Kidney (tissue), 14 donors: ENCODE data around the gene ADAMTSL4. TPM values are rescaled to one million over a fixed set of nuclear protein-coding genes. Genes with fewer than 3 reads are reported as not detected.

Experiments
- DNase-seq, 5 donors: peaks; one replicate each; pipeline ENCODE4 v3.0.0-alpha.2; 2013 to 2020
- FAIRE-seq: peaks from 2 replicates; lab custom pipeline; 2012; peaks lifted over from hg19 to GRCh38; lab: Jason Lieb, UNC
- H3K27ac ChIP-seq, 2 donors: one replicate each; pipeline ENCODE4 v1.7.0; 2013; ENCODE audit warnings: low read depth in 2 of 2, low read length in 2 of 2, inconsistent platforms in 1 of 2
- H3K27me3 ChIP-seq: one replicate; pipeline ENCODE4 v1.7.1; 2013; ENCODE audit warnings: low read length, inconsistent platforms; ENCODE audit not compliant: control insufficient read depth, insufficient read depth
- H3K36me3 ChIP-seq, 3 donors: one replicate each; pipeline versions ENCODE4 v1.7.0 to v1.7.1; 2013; ENCODE audit warnings: low read length in 3 of 3, control low read depth in 1 of 3, inconsistent platforms in 1 of 3; ENCODE audit not compliant: insufficient read depth in 3 of 3, control insufficient read depth in 2 of 3
- H3K4me1 ChIP-seq, 3 donors: one replicate each; pipeline versions ENCODE4 v1.7.0 to v1.7.1; 2013; ENCODE audit warnings: low read length in 3 of 3, inconsistent platforms in 1 of 3, low read depth in 1 of 3; ENCODE audit not compliant: control insufficient read depth in 2 of 3, insufficient read depth in 2 of 3
- H3K4me3 ChIP-seq, 3 donors: one replicate each; pipeline versions ENCODE4 v1.7.0 to v1.8.1; 2013; ENCODE audit warnings: low read length in 3 of 3, control low read depth in 1 of 3, inconsistent platforms in 1 of 3
- H3K9ac ChIP-seq, 3 donors: one replicate each; pipeline versions ENCODE4 v1.7.0 to v1.7.1; 2013; ENCODE audit warnings: low read length in 3 of 3, control low read depth in 1 of 3, inconsistent platforms in 1 of 3
- H3K9me3 ChIP-seq, 3 donors: one replicate each; pipeline versions ENCODE4 v1.7.0 to v1.7.1; 2013; ENCODE audit warnings: low read length in 3 of 3, control low read depth in 1 of 3, inconsistent platforms in 1 of 3; ENCODE audit not compliant: control insufficient read depth in 2 of 3, insufficient read depth in 1 of 3
- intact Hi-C: fragments of 100-400 bp; cut with DNase I; formaldehyde crosslinking; loops from one replicate; pipeline ENCODE4 v1.11.1; 2022
- polyA plus RNA-seq: library from polyadenylated mRNA; stranded (reverse); fragments of 350-450 nt; fragmentation: Illumina TruSeq; extraction: RNeasy Lipid Tissue Mini Kit (QIAGEN cat#74804); gene quantifications from one replicate; pipeline ENCODE4 v1.2.3, GENCODE V29; 2014; ENCODE audit warnings: low read depth, low replicate concordance; ENCODE audit not compliant: insufficient read depth
- total RNA-seq: library from RNA; stranded (reverse); fragmentation: NEBNext Ultra II Directional; extraction: Animal tissue kit (Norgen Biotek cat#: 25700); gene quantifications from one replicate; pipeline ENCODE4 v1.2.1, GENCODE V29; 2021
- TF ChIP-seq, protein P1 (sequence below): IDR thresholded peaks from 3 replicates; pipeline ENCODE4 v1.5.1; 2012; ENCODE audit warnings: mild to moderate bottlenecking, moderate library complexity, borderline replicate concordance; ENCODE audit not compliant: insufficient read depth; ENCODE audit errors: extremely low read depth
- donor health status: control.
- donor health status: control.
- donor health status: control.
- donor health status: control.
- donor health status: control.
- donor health status: DM: yes; HTN: yes; CAD: no.
- donor health status: Normal renal cell carcinoma (clear cell type).

Gene ADAMTSL4
- total and polyA plus RNA-seq, 2 donors from 2014 or later, result 6.9 to 20.0 TPM

DNA sequence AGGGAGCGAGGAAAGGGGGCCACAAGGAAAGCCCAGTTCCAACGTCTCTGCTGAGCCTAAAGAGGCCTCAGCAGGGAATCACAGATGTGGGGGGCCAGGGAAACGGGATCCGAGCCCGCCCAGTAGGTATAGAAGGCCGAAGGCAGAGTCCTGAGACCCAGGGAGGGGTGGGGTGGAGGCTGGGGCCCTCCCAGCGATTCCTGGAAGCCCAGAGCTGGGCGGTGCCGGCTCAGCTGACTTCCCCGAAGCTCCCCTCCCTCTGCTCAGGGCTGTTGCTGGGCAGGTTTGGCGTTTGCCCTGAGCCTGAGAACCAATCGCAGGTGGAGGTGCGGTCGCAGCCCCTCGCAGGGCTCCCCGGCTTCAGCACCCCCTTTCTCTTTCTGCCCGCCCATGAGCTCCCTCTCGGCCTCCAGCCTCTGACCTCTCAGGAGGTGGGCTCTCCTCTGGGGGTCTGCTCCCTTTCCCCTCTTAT lies 12.8 kb downstream of the ADAMTSL4 start:
- FAIRE-seq (no peak), DNase-seq (peak; percentile 93 to 99 (median 95))
- Histone ChIP-seq H3K9ac (peak overlapping the region; percentile 30 to 99 (median 98)), H3K4me1 (peaks cover 8 to 50% (median 49%) of the 10 kb centered on the region in 3 donors), H3K9me3 (no peaks in the 10 kb centered on the region), H3K36me3 (no peaks in the 10 kb centered on the region), H3K27me3 (no peaks in the 10 kb centered on the region), H3K4me3 (peak overlapping the region; percentile 38 to 85 (median 74)), H3K27ac (peak overlapping the region; percentile 100)
- TF ChIP-seq, protein P1, sequence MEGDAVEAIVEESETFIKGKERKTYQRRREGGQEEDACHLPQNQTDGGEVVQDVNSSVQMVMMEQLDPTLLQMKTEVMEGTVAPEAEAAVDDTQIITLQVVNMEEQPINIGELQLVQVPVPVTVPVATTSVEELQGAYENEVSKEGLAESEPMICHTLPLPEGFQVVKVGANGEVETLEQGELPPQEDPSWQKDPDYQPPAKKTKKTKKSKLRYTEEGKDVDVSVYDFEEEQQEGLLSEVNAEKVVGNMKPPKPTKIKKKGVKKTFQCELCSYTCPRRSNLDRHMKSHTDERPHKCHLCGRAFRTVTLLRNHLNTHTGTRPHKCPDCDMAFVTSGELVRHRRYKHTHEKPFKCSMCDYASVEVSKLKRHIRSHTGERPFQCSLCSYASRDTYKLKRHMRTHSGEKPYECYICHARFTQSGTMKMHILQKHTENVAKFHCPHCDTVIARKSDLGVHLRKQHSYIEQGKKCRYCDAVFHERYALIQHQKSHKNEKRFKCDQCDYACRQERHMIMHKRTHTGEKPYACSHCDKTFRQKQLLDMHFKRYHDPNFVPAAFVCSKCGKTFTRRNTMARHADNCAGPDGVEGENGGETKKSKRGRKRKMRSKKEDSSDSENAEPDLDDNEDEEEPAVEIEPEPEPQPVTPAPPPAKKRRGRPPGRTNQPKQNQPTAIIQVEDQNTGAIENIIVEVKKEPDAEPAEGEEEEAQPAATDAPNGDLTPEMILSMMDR, result no peak
- intact Hi-C loops, result no loop called here

GRCh38 chr1:150562446-150563339 lies 13.5 kb downstream of the ADAMTSL4 start:
- peak overlapping the region; percentile 100 for H3K27ac ChIP-seq
- intact Hi-C loops, result no loop called here
- FAIRE-seq (no peak), DNase-seq (peak in 2 of 5 donors; percentile 73 to 79)
- H3K36me3 ChIP-seq, result no peaks in the 10 kb centered on the region
- peak overlapping the region in 2 of 3 donors; percentile 47 to 85 for H3K4me3 ChIP-seq
- TF ChIP-seq, protein P1, result no peak
- no peaks in the 10 kb centered on the region for H3K27me3 ChIP-seq
- H3K4me1 ChIP-seq, result peaks cover 10 to 57% (median 56%) of the 10 kb centered on the region in 3 donors
- H3K9me3 ChIP-seq, result no peaks in the 10 kb centered on the region
- H3K9ac ChIP-seq, result peak overlapping the region in 2 of 3 donors; percentile 83 to 99

DNA sequence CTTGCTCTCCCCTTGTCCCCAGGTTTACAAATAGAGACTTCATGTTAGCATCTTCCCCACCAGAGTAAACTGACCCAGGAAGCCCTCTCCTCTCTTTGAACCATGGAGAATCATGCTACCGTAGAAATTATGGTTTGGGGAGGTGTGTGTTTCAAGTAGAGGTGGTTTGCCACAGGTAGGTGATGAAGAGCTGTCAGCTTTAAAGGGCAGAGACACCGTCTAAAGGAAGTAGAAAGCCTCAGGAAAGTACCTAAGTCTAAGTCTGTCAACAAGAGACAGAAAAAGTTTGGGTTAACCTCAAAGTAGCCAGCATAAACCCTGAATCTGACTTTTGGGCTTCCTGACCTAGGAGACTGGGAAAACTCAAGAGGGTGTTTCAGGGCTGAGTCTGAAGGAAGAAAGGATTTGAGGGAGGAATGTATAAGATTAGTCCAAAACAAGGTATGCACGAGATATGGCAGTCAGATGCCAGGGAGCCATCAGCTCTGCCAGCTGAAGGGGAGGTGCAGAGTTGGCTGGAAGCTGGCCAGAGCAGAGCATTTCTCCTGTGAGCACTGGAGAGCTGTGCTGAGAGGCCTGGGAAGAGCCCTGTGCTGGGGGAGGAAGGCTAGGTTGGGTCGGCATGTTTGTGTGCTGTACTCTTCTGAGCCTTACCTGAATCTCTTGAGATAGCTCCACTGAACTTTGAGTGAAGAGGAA lies 14.3 kb downstream of the ADAMTSL4 start:
- intact Hi-C loops, result no loop called here
- H3K27me3 ChIP-seq, result no peaks in the 10 kb centered on the region
- peak overlapping the region; percentile 100 for H3K27ac ChIP-seq
- no peaks in the 10 kb centered on the region for H3K36me3 ChIP-seq
- H3K4me1 ChIP-seq, result peaks cover 12 to 61% (median 60%) of the 10 kb centered on the region in 3 donors
- FAIRE-seq, result no peak
- no peaks in the 10 kb centered on the region for H3K9me3 ChIP-seq
- no peak overlapping the region for H3K4me3 ChIP-seq
- peak overlapping the region in 1 of 3 donors; percentile 99 for H3K9ac ChIP-seq
- peak in 1 of 5 donors; percentile 85 for DNase-seq
- TF ChIP-seq, protein P1, result no peak
